Tibial nerve (tissue), 4 donors: ENCODE data around the gene ARF1. TPM values are rescaled to one million over a fixed set of nuclear protein-coding genes. Genes with fewer than 3 reads are reported as not detected.

Experiments used
- DNase-seq, 2 donors: peaks; one replicate each; pipeline ENCODE4 v3.0.0-alpha.2; 2019; ENCODE audit warnings: low spot score in 2 of 2
- H3K27ac ChIP-seq, 4 donors: fragments of 200-600 bp; sonication (generic) in 3 of 4; one replicate each; pipeline ENCODE4 v1.5.1; 2017 to 2019; ENCODE audit warnings: mild to moderate bottlenecking in 1 of 4
- H3K27me3 ChIP-seq, 2 donors: fragments of 200-600 bp; sonication (generic) in 1 of 2; one replicate each; pipeline versions ENCODE4 v1.5.1 to v1.6.0; 2017 to 2019
- H3K36me3 ChIP-seq, 3 donors: fragments of 200-600 bp; sonication (generic); one replicate each; pipeline ENCODE4 v1.5.1; 2018 to 2019
- H3K4me1 ChIP-seq, 4 donors: fragments of 200-600 bp; sonication (generic) in 3 of 4; one replicate each; pipeline ENCODE4 v1.5.1; 2017 to 2019
- H3K4me3 ChIP-seq, 4 donors: fragments of 200-600 bp; sonication (generic) in 3 of 4; one replicate each; pipeline ENCODE4 v1.5.1; 2017 to 2019; ENCODE audit warnings: mild to moderate bottlenecking in 1 of 4, moderate library complexity in 1 of 4
- H3K9me3 ChIP-seq, 4 donors: fragments of 200-600 bp; sonication (generic) in 3 of 4; one replicate each; pipeline ENCODE4 v1.5.1; 2017 to 2019
- EP300 ChIP-seq, 2 donors: sonication (generic); formaldehyde crosslinking; IDR thresholded peaks; one replicate each; pipeline ENCODE4 v1.6.1; 2017; ENCODE audit warnings: antibody characterized with exemption in 2 of 2, mild to moderate bottlenecking in 1 of 2
- POLR2A ChIP-seq, 2 donors: fragments of 450-650 bp; IDR thresholded peaks; one replicate each; pipeline ENCODE4 v1.6.1; 2017; ENCODE audit warnings: antibody characterized with exemption in 2 of 2, mild to moderate bottlenecking in 2 of 2, moderate library complexity in 2 of 2
- WGBS, 2 donors: methylation state at CpG; one replicate each; pipeline ENCODE4 v1.1.5; 2018; 5-methylcytosine and 5-hydroxymethylcytosine counted together
- total RNA-seq, 4 donors: library from RNA; depleted of rRNA; stranded (reverse); fragments of >200 nt; gene quantifications; one replicate each; pipeline ENCODE4 v1.1.0, GENCODE V29; 2016
- TF ChIP-seq, protein P1 (sequence below), 5 experiments: fragments of 200-600 bp in 3 of 5; fragments of 450-650 bp in 2 of 5; sonication (generic) in 3 of 5; IDR thresholded peaks; one replicate each; pipeline ENCODE4 v1.5.1; 2016 to 2019; ENCODE audit warnings: antibody characterized with exemption in 5 of 5, mild to moderate bottlenecking in 3 of 5, moderate library complexity in 2 of 5

Gene ARF1
- total RNA-seq, 4 donors from 2014 or later: 251 to 311 (median 258) TPM

DNA sequence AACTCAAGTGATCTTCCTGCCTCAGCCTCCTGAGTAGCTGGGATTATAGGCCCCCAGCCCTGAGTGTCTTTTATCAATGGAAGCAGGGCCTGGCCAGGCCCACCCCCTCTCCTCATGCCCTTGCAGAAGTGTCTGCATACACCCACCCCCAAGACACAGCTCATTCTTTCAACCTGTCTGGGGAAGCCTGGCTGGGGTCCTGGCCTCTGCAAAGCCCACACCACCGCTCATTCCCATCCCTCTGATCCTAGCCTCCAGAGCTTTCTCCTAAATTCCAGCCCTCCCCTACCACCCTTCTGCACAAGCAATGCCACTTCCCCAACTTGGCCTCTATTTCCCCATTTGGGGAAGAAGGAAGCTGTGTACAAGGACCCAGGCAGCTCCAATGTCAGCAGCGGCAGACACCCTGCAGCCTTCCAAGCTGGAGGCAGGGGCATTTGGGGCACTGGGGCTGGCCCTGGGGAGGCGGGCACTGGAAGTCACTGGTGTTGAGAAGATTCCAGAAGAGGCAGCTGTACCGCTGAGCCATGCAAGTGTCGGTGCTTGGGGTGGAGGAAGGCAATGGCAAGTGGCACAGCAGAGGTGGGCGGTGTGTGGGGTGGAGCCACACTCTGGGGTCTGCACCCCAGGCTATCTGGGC is 33.7 kb upstream of the ARF1 start:
- DNase-seq: no peak
- TF ChIP-seq EP300 (IDR thresholded peaks at IDR 0.05) (no peak), POLR2A (IDR thresholded peaks at IDR 0.05) (no peak)
- TF ChIP-seq, protein P1, sequence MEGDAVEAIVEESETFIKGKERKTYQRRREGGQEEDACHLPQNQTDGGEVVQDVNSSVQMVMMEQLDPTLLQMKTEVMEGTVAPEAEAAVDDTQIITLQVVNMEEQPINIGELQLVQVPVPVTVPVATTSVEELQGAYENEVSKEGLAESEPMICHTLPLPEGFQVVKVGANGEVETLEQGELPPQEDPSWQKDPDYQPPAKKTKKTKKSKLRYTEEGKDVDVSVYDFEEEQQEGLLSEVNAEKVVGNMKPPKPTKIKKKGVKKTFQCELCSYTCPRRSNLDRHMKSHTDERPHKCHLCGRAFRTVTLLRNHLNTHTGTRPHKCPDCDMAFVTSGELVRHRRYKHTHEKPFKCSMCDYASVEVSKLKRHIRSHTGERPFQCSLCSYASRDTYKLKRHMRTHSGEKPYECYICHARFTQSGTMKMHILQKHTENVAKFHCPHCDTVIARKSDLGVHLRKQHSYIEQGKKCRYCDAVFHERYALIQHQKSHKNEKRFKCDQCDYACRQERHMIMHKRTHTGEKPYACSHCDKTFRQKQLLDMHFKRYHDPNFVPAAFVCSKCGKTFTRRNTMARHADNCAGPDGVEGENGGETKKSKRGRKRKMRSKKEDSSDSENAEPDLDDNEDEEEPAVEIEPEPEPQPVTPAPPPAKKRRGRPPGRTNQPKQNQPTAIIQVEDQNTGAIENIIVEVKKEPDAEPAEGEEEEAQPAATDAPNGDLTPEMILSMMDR (IDR thresholded peaks at IDR 0.05): no peak
- 72 to 84% methylated on average over 6 of the region's 6 CpGs for WGBS, 2 donors
- Histone ChIP-seq H3K4me3 (no peak overlapping the region), H3K4me1 (no peaks in the 10 kb centered on the region), H3K36me3 (no peaks in the 10 kb centered on the region), H3K9me3 (peaks cover 0 to 18% (median 0%) of the 10 kb centered on the region in 4 donors), H3K27me3 (peaks cover 0 to 22% of the 10 kb centered on the region in 2 donors), H3K27ac (no peak overlapping the region)

DNA sequence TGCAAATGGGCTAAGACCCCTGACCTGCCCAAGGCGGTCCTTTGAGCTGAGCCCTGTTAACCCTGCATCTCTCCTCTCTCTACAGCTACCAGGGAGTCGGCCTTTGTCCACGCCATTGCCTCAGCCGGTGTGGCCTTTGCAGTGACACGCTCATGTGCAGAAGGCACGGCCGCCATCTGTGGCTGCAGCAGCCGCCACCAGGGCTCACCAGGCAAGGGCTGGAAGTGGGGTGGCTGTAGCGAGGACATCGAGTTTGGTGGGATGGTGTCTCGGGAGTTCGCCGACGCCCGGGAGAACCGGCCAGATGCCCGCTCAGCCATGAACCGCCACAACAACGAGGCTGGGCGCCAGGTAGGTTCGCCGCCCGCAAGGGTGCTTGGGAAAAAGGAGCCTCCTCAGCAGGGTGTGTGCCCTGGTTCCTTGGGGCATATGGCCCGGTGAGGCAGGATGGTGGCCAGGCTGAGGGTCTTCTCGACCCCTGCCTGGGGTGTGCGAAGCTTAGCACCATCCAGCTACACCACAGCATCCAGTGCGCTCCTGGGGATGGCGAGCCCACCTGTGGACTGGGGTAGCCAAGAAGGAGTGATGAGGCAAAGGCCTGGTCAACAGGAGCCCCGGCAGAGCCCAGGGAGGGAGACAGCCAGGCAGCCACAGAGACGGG is 31.8 kb upstream of the ARF1 start:
- H3K36me3 ChIP-seq: no peaks in the 10 kb centered on the region
- H3K27me3 ChIP-seq: peaks cover 0 to 29% of the 10 kb centered on the region in 2 donors
- no peak overlapping the region for H3K27ac ChIP-seq
- DNase-seq: no peak
- no peak overlapping the region for H3K4me3 ChIP-seq
- no peaks in the 10 kb centered on the region for H3K4me1 ChIP-seq
- peaks cover 0 to 27% (median 0%) of the 10 kb centered on the region in 4 donors for H3K9me3 ChIP-seq
- 89 to 92% methylated on average over 7 to 30 of the region's 30 CpGs for WGBS, 2 donors
- no peak for TF ChIP-seq EP300 (IDR thresholded peaks at IDR 0.05)
- TF ChIP-seq, protein P1 (IDR thresholded peaks at IDR 0.05): no peak
- no peak for TF ChIP-seq POLR2A (IDR thresholded peaks at IDR 0.05)

DNA sequence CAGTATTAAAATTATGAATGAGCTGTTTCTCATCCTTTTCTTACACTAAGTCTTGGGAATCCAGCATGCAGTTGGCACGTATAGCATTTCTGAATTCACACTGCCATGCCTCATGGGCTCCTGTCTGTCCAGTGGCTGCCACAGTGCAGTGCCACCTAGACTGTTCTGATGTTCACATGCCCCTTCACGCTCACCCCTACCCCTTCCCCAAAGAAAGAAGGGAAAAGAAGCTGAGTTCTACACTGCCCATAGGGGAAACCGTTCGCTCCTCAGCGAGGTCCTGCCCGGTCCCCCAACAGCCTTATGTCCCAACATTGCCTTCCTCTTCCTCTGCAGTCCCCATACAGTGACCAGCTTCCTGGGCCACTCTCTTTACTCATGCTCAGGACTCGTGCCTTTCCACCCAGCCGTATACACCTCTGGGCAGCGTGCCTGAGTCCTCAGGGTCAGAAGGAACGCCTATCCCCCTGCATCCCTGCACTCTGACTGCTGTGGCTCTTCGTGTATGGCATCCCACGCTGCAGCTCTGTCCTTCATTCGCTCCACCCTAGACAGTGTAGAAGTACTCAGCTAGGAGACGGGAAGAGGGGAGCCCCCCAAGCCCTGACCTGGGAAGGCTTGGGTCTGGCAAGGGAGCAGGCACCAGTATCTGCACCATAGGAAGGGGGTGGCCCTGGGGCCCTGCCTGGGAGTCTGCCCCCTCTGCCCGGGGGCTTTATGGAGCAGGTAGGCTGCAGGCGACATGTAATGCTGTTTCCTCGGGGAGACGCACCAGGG is 24.1 kb upstream of the ARF1 start:
- no peak overlapping the region for H3K27ac ChIP-seq
- WGBS, 2 donors: 60 to 70% methylated on average over 10 to 14 of the region's 18 CpGs
- H3K36me3 ChIP-seq: no peaks in the 10 kb centered on the region
- no peak overlapping the region for H3K4me3 ChIP-seq
- peaks cover 0 to 22% (median 0%) of the 10 kb centered on the region in 4 donors for H3K9me3 ChIP-seq
- DNase-seq: peak in 1 of 2 donors; percentile 7
- H3K4me1 ChIP-seq: peaks cover 0 to 22% (median 5%) of the 10 kb centered on the region in 4 donors
- peaks cover 0 to 63% of the 10 kb centered on the region in 2 donors for H3K27me3 ChIP-seq
- TF ChIP-seq EP300 (IDR thresholded peaks at IDR 0.05): no peak
- no peak for TF ChIP-seq POLR2A (IDR thresholded peaks at IDR 0.05)
- TF ChIP-seq, protein P1 (IDR thresholded peaks at IDR 0.05): no peak

DNA sequence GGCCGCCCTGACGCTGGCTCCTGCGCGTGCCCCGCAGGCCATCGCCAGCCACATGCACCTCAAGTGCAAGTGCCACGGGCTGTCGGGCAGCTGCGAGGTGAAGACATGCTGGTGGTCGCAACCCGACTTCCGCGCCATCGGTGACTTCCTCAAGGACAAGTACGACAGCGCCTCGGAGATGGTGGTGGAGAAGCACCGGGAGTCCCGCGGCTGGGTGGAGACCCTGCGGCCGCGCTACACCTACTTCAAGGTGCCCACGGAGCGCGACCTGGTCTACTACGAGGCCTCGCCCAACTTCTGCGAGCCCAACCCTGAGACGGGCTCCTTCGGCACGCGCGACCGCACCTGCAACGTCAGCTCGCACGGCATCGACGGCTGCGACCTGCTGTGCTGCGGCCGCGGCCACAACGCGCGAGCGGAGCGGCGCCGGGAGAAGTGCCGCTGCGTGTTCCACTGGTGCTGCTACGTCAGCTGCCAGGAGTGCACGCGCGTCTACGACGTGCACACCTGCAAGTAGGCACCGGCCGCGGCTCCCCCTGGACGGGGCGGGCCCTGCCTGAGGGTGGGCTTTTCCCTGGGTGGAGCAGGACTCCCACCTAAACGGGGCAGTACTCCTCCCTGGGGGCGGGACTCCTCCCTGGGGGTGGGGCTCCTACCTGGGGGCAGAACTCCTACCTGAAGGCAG is 23.4 kb upstream of the ARF1 start:
- H3K27ac ChIP-seq: no peak overlapping the region
- H3K4me1 ChIP-seq: peaks cover 0 to 22% (median 5%) of the 10 kb centered on the region in 4 donors
- TF ChIP-seq EP300 (IDR thresholded peaks at IDR 0.05): no peak
- TF ChIP-seq, protein P1 (IDR thresholded peaks at IDR 0.05): no peak
- TF ChIP-seq POLR2A (IDR thresholded peaks at IDR 0.05): no peak
- peak in 1 of 2 donors; percentile 10 for DNase-seq
- H3K27me3 ChIP-seq: peaks cover 0 to 63% of the 10 kb centered on the region in 2 donors
- 12 to 15% methylated on average over 28 to 37 of the region's 66 CpGs for WGBS, 2 donors
- H3K4me3 ChIP-seq: peak overlapping the region in 1 of 4 donors; percentile 27
- no peaks in the 10 kb centered on the region for H3K36me3 ChIP-seq
- peaks cover 0 to 21% (median 0%) of the 10 kb centered on the region in 4 donors for H3K9me3 ChIP-seq
